COLO668 (cell line): Measurements from ENCODE around the gene AP5M1.
"Not testable (repeated sequence)": the region's sequence is repeated elsewhere in the genome, so short reads cannot be mapped to it uniquely, and the experiment has no call there.

Source experiments
- DNase-seq: peaks from one replicate; lab custom pipeline; 2025; ENCODE audit not compliant: unreplicated experiment; lab: John Stamatoyannopoulos, UW

AP5M1 gene

GRCh38 chr14:57268161-57269069 lies at the start of gene AP5M1, which contains the start of gene EXOC5:
TSS of gene AP5M1 (plus strand) at chr14:57268971. CDS start at chr14:57269315, 344 bp downstream.
TSS of gene EXOC5 (minus strand) at chr14:57268905. CDS start at chr14:57268648, 257 bp downstream.
- peak; percentile 98 for DNase-seq

GRCh38 chr14:57221931-57222330 lies 46.8 kb upstream of the AP5M1 start:
- no peak for DNase-seq

- no peak for DNase-seq
These were observed 41.7 kb upstream of the AP5M1 start for GRCh38 chr14:57227083-57227482.

DNA sequence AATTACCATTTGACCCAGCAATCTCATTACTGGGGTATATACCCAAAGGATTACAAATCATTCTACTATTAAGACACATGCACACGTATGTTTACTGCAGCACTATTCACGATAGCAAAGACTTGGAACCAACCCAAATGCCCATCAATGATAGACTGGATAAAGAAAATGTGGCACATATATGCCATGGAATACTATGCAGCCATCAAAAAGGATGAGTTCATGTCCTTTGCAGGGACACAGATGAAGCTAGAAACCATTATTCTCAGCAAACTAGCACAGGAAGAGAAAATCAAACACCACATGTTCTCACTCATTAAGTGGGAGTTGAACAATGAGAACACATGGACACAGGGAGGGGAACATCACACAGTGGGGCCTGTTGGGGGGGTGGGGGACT lies 40.5 kb upstream of the AP5M1 start:
- DNase-seq, result not testable (repeated sequence)

DNA sequence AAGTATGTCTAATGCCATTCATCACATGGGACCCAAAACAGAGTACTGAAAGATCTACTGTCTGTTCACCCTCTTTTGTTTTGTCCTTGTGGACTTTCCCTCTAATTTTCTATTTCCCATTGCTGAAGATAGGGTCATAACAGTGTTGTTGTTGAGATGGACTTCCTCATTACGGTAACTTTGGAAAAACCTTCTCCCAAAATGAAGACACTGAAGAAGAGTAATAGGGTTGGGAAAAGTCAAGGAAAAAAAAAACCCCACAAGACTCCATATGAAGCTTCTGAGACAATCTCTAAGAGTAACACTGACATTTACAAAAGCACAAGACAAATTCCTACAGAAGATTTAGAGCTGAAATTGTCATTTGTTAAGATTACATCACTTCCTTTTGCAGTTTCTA lies 36.8 kb upstream of the AP5M1 start:
- DNase-seq, result no peak

- not testable (repeated sequence) for DNase-seq
These were observed 28.7 kb upstream of the AP5M1 start for GRCh38 chr14:57240115-57240514.

- no peak for DNase-seq
These were observed 25.5 kb upstream of the AP5M1 start for GRCh38 chr14:57243320-57243719.

- no peak for DNase-seq
These were observed 24.7 kb upstream of the AP5M1 start for GRCh38 chr14:57244106-57244505.

DNA sequence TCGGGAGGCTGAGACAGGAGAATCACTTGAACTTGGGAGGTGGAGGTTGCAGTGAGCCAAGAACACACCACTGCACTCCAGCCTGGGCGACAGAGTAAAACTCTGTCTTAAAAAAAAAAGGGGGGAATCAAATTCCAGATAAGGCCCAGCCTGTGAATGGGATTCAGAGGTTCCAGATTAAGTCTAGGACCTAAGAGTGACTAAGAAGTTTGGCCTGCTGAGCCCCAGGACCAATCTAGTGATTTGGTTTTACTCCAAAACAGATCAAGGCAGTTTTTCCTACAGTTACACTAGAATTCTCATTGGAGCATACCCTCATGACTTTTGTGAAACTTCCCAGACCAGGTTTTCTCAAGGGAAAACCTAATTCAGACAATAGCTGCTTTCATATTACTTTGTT lies 22.8 kb upstream of the AP5M1 start:
- no peak for DNase-seq

DNA sequence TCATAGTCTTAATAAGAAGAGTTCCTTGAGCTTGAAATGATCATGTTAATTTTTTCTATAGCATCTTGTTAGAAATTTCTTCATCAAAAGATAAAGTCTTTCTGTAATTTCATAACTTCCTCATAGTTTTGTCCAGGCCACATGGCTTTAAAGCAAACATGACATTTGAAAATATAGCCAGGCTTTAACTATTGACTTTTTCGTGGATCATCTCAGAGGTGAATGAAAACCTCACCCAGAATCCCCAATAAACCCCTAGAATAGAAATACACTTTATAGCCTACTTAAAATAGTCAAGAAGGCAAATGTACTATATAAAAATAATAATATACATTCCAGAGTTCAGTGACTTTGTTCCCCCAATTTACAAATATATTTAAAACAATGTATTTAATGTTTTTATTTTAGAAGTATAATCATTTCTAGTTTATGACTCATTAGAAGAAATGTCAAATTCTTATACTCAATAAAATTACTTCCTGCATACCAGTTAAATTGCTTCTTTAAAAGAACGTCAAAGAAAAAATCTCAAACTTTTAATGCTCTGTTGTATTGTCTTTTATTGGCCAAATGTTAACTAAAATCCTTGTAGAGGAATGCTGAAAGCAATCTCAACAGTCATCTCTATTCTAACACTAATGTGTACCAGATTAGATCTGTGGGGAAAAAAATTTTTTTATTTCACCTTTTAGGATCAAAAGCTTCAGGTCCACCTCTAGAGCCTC lies 21.7 kb upstream of the AP5M1 start:
- DNase-seq, result no peak

- no peak for DNase-seq
These were observed 13.9 kb upstream of the AP5M1 start for GRCh38 chr14:57254884-57255283.

DNA sequence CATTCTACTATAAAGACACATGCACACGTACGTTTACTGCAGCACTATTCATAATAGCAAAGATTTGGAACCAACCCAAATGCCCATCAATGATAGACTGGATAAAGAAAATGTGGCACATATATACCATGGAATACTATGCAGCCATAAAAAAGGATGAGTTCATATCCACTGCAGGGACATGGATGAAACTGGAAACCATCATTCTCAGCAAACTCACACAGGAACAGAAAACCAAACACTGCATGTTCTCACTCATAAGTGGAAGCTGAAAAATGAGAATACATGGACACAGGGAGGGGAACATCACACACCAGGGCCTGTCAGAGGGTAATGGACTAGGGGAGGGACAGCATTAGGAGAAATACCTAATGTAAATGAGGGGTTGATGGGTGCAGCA lies 10.6 kb upstream of the AP5M1 start:
- not testable (repeated sequence) for DNase-seq

DNA sequence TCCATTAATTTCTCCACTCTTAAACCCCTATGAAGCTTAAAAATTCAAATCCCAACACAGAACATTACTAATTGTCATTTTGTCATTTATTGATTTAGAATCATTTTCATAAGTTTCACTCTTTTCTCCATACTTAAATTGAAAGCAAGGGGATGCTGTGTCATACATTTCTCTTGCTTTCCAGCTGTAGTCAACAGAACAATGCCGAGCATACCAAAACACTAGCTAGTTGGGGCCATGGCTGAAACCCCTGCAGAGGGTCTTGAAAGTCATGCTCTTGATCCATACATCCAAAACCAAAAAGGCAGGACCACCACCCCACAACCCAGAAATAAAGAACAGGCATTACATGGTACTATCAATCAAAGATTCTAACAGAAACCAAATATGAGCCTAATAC lies 9.1 kb upstream of the AP5M1 start:
- DNase-seq, result no peak

GRCh38 chr14:57261604-57262003 lies 7.2 kb upstream of the AP5M1 start:
- no peak for DNase-seq

DNA sequence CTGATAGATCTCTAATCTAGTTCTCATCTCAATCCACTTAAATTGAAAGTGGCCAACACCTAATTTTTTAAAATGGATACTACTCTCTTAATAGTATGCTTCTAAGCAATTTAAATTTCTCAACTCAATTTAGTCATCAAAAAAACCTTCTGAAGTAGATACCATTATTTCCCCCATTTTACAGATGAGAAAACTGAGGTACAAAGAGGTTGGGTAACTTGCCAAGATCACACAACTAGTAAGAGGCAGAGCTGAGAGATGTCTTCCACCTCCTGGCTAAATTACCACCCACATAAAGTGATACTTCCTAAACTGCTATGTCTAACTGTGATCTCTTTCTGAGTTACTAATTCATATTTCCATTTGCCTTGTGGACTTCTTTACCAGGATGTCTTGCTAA lies 6.7 kb upstream of the AP5M1 start:
- DNase-seq, result no peak

DNA sequence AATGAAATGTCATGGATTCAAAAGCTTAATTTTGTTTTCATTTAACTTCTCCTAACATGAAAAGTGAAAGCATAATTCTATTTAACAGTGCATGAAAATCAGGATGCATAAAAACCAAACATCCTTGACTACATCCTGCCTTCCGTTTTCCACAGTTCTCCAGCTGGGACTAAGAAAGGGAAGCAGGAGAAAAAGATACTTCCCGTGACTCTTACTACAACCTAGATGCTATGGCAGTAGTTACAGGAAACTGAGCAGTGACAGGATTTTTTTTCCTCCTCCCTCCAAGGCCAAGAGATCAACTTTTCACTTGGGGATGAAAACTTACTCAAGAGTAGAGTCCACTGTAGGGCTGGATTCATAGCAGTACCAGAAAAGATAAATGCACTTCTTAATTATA lies 2.7 kb upstream of the AP5M1 start:
- no peak for DNase-seq

DNA sequence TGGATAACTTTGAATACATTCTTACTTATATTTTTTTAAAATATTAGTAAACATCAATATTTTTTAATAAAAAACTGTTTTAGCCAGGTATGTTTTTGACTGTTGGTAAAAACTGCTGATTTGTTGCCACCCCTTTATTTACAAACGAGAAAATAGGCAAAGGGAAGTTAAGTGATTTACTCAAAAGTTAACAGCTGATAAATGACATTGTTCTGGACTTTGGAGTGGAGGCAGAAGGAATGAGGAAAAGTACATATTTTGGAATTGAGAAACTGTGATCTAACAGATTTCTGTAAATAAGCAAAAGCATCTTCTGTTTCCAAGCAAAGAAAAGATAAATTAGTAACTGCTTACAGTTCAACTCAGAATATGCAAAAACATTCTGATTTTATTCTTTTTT lies 4.5 kb downstream of the AP5M1 start:
- DNase-seq, result no peak

GRCh38 chr14:57274551-57274950 lies 5.8 kb downstream of the AP5M1 start:
- DNase-seq, result no peak

GRCh38 chr14:57275023-57275664 lies 6.4 kb downstream of the AP5M1 start:
- no peak for DNase-seq

- no peak for DNase-seq
These were observed 8.3 kb downstream of the AP5M1 start for GRCh38 chr14:57277062-57277461.

- no peak for DNase-seq
These were observed 19.0 kb downstream of the AP5M1 start for GRCh38 chr14:57287745-57288144.

GRCh38 chr14:57290751-57291150 lies 22.0 kb downstream of the AP5M1 start:
- no peak for DNase-seq
